Measurements from ENCODE around the gene PRDX2. TPM values are rescaled to one million over a fixed set of nuclear protein-coding genes. Genes with fewer than 3 reads are reported as not detected.
"Not testable (repeated sequence)": the region's sequence is repeated elsewhere in the genome, so short reads cannot be mapped to it uniquely, and the experiment has no call there.

The PRDX2 gene
- polyA plus RNA-seq, 1 experiment = 187 TPM

DNA sequence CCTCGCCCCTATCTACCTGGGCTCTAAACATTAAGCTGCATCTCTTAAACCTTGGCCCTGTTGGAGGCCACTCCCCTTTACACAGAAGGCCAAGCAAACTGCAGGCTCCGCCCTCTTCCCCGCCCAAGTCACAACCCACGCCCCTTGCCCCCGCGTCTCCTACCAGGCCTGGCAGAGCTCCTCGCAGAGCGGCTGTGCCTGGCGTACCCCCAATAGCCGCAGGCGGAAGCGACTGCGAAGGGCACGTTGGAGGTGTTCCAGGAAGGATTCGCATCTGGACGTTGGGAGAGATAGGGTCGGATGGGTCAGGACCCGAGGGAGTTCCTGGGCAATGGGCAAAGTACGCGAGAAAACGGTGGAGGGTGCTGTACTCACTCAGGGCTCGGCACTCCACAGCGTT, 26.9 kb upstream of the PRDX2 start:
- TF ChIP-seq, protein P1, sequence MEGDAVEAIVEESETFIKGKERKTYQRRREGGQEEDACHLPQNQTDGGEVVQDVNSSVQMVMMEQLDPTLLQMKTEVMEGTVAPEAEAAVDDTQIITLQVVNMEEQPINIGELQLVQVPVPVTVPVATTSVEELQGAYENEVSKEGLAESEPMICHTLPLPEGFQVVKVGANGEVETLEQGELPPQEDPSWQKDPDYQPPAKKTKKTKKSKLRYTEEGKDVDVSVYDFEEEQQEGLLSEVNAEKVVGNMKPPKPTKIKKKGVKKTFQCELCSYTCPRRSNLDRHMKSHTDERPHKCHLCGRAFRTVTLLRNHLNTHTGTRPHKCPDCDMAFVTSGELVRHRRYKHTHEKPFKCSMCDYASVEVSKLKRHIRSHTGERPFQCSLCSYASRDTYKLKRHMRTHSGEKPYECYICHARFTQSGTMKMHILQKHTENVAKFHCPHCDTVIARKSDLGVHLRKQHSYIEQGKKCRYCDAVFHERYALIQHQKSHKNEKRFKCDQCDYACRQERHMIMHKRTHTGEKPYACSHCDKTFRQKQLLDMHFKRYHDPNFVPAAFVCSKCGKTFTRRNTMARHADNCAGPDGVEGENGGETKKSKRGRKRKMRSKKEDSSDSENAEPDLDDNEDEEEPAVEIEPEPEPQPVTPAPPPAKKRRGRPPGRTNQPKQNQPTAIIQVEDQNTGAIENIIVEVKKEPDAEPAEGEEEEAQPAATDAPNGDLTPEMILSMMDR (IDR thresholded peaks at IDR 0.05; ENCODE audit: low read depth, low read length) = no peak
- Histone ChIP-seq H3K9me3 (ENCODE audit: control insufficient read depth, insufficient read depth, low read length) (no peaks in the 10 kb centered on the region; the same call in 1 of the 2 replicates), H3K4me3 (ENCODE audit: low read depth, low read length) (no peak overlapping the region), H3K27ac (ENCODE audit: low read depth, low read length) (no peak overlapping the region), H3K27me3 (ENCODE audit: control insufficient read depth, insufficient read depth, low read length) (peaks cover 14% of the 10 kb centered on the region)
- CTCF ChIA-PET = interaction anchor here (2.9 kb wide), 1 partner anchor 19 kb away, joined by 11 read pairs; no protein-coding TSS in a partner anchor
- no peak for DNase-seq (ENCODE audit: low read depth, low spot score)
- POLR2A ChIA-PET = interaction anchor here (0.7 kb wide), 1 partner anchor 39 kb away, joined by 4 read pairs; no protein-coding TSS in a partner anchor

DNA sequence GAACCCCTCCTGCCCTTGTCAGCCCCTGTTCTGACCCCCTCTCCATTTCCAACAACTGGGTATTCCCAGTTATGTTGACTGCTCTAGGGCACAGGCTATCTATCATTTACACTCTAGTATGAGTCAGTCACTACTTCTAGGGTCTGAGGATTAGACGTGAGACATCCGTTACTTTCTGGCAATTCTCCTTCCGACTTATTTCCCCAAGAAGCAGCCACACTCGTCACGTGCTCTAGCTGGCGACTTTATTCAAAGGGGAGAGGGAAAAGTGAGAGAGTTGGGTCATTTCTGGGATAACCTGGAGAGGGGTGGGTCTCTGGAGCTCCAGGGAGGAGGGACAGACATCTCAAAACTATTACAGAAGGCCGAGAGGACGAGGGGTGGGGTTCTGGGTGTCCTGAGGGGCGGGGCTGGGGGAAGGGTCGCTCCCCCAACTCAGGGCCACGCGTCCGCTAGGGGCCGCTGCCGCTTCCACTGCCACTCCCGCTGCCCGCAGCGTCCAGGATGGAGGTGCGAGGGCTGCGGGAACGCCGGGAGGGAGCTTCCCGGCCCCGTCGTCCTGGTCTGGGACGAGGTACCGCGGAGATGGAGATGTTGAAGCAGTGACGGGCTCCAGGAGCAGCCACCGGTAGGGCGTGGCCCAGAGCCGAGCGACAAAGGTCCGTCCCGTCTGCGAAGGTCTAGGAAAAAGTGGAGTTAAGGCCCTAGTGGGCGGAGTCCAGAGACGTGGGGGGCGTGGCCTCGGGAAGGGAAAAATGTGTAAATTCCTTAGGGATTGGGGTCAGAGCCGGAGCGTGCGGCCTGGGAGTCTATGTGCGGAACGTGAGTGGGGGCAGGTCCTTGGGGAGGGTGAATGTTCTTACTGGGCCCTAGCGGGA, 23.9 kb upstream of the PRDX2 start:
- Histone ChIP-seq H3K27me3 (ENCODE audit: control insufficient read depth, insufficient read depth, low read length) (peaks cover 9% of the 10 kb centered on the region), H3K27ac (ENCODE audit: low read depth, low read length) (no peak overlapping the region), H3K4me3 (ENCODE audit: low read depth, low read length) (no peak overlapping the region), H3K9me3 (ENCODE audit: control insufficient read depth, insufficient read depth, low read length) (no peaks in the 10 kb centered on the region; the same call in 1 of the 2 replicates)
- TF ChIP-seq, protein P1 (IDR thresholded peaks at IDR 0.05; ENCODE audit: low read depth, low read length) = peak; percentile 33; the same call in 1 of the 2 replicates
- DNase-seq (ENCODE audit: low read depth, low spot score) = no peak
- POLR2A ChIA-PET = interaction anchor here (0.5 to 0.6 kb wide), 2 partner anchors 56 to 143 kb away, joined by 6 to 7 read pairs; partner anchors contain the start of gene DNASE2
- CTCF ChIA-PET = interaction anchor here (0.6 to 1.5 kb wide), 6 partner anchors 33 to 106 kb away, joined by 4 to 13 read pairs (median 5); no protein-coding TSS in a partner anchor

DNA sequence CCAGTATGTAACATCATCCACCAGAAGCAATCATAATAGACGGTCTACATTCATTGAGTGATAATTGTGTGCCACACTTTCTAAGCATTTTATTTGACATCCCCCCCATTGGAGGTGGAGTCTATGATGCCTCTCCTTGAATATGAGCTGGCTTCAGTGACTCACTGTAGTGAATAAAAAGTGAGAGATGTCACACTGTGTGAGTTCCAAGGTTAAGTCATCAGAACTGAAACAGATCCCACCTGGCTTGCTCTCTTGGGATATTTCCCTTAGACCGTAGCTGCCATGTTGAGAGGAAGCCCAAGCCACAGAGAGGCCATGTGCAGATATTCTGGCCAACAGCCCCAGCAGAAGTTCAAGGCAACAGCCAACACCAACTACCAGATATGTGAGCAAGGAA, 20.2 kb upstream of the PRDX2 start:
- CTCF ChIA-PET = interaction anchor here (0.7 kb wide), 2 partner anchors 26 to 55 kb away, joined by 3 read pairs; no protein-coding TSS in a partner anchor
- H3K27me3 ChIP-seq (ENCODE audit: control insufficient read depth, insufficient read depth, low read length) = peaks cover 3% of the 10 kb centered on the region
- TF ChIP-seq, protein P1 (IDR thresholded peaks at IDR 0.05; ENCODE audit: low read depth, low read length) = no peak
- no peaks in the 10 kb centered on the region; the same call in 1 of the 2 replicates for H3K9me3 ChIP-seq (ENCODE audit: control insufficient read depth, insufficient read depth, low read length)
- H3K4me3 ChIP-seq (ENCODE audit: low read depth, low read length) = no peak overlapping the region
- DNase-seq (ENCODE audit: low read depth, low spot score) = no peak
- POLR2A ChIA-PET = interaction anchor here (0.6 kb wide), 1 partner anchor 121 kb away, joined by 10 read pairs; no protein-coding TSS in a partner anchor
- H3K27ac ChIP-seq (ENCODE audit: low read depth, low read length) = no peak overlapping the region

DNA sequence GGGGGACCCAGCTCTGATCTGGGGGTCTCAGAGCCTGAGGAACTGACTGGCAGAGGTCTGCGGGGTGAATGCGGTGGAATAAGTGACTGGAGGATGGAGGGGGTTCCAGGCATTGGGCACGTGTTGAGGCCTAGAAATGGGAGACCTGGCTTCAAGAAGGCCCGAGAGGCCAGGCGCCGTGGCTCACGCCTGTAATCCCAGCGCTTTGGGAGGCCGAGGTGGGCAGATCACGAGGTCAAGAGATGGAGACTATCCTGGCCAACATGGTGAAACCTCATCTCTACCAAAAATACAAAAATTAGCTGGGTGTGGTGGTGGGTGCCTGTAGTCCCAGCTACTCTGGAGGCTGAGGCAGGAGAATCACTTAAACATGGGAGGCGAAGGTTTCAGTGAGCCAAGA, 16.2 kb upstream of the PRDX2 start:
- not testable (repeated sequence) for H3K4me3 ChIP-seq (ENCODE audit: low read depth, low read length); DNase-seq (ENCODE audit: low read depth, low spot score); H3K9me3 ChIP-seq (ENCODE audit: control insufficient read depth, insufficient read depth, low read length); H3K27ac ChIP-seq (ENCODE audit: low read depth, low read length); H3K27me3 ChIP-seq (ENCODE audit: control insufficient read depth, insufficient read depth, low read length)
- ChIA-PET CTCF (interaction anchor here (0.7 kb wide), 2 partner anchors 24 to 57 kb away, joined by 3 to 4 read pairs; no protein-coding TSS in a partner anchor), POLR2A (interaction anchor here (0.7 kb wide), 1 partner anchor 121 kb away, joined by 6 read pairs; the partner anchor contains the start of gene FBXW9)

DNA sequence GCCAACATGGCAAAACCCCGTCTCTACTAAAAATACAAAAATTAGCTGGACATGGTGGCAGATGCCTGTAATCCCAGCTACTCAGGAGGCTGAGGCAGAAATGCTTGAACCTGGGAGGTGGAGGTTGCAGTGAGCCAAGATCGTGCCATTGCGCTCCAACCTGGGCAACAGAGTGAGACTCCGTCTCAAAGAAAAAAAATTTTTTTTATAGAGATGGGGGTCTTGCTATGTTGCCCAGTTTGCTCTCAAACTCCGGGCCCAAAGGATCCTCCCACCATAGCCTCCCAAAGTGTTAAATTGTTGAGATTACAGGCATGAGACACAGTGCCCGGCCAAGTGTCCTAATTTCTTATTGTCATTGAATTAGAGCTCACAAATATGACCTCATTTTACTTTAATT, 15.6 kb upstream of the PRDX2 start:
- CTCF ChIA-PET; H3K4me3 ChIP-seq (ENCODE audit: low read depth, low read length); H3K9me3 ChIP-seq (ENCODE audit: control insufficient read depth, insufficient read depth, low read length); DNase-seq (ENCODE audit: low read depth, low spot score); POLR2A ChIA-PET; H3K27ac ChIP-seq (ENCODE audit: low read depth, low read length); H3K27me3 ChIP-seq (ENCODE audit: control insufficient read depth, insufficient read depth, low read length): not testable (repeated sequence)

Data from AG04450 (cell line).